HUES6 (cell line): ENCODE results near the gene KRTAP10-11.
"Not testable (repeated sequence)": the region's sequence is repeated elsewhere in the genome, so short reads cannot be mapped to it uniquely, and the experiment has no call there.

Source experiments
- H3K27ac ChIP-seq: 2 replicates; pipeline ENCODE4 v1.7.0; 2013; ENCODE audit warnings: low read depth, mild to moderate bottlenecking, low read length, inconsistent platforms
- H3K27me3 ChIP-seq: 2 replicates; pipeline ENCODE4 v1.6.1; 2013; ENCODE audit warnings: low read length; ENCODE audit not compliant: control insufficient read depth, insufficient read depth
- H3K36me3 ChIP-seq: 2 replicates; pipeline ENCODE4 v1.6.1; 2013; ENCODE audit warnings: low read length; ENCODE audit not compliant: control insufficient read depth, insufficient read depth
- H3K4me1 ChIP-seq: 2 replicates; pipeline ENCODE4 v1.6.1; 2013; ENCODE audit warnings: low read length; ENCODE audit not compliant: control insufficient read depth, insufficient read depth
- H3K4me3 ChIP-seq: 2 replicates; pipeline ENCODE4 v1.5.1; 2013; ENCODE audit warnings: low read depth, low read length
- H3K9ac ChIP-seq: one replicate; pipeline ENCODE4 v1.6.1; 2013; ENCODE audit warnings: mild to moderate bottlenecking, low read length
- H3K9me3 ChIP-seq: 2 replicates; pipeline ENCODE4 v1.6.1; 2013; ENCODE audit warnings: low read depth, low read length; ENCODE audit not compliant: control insufficient read depth, insufficient read depth

Gene KRTAP10-11

GRCh38 chr21:44646366-44647221 lies at the start of gene KRTAP10-11:
Gene KRTAP10-11, plus strand, starts transcription at chr21:44646414. Its CDS starts 45 bp downstream, at chr21:44646459.
- peaks cover 16% of the 10 kb centered on the region for H3K9me3 ChIP-seq
- not testable (repeated sequence) for H3K4me3 ChIP-seq, H3K27ac ChIP-seq, H3K9ac ChIP-seq, H3K27me3 ChIP-seq, H3K36me3 ChIP-seq, H3K4me1 ChIP-seq

- Histone ChIP-seq H3K27me3 (no peaks in the 10 kb centered on the region), H3K9me3 (no peaks in the 10 kb centered on the region), H3K36me3 (no peaks in the 10 kb centered on the region), H3K4me1 (peaks cover 35% of the 10 kb centered on the region), H3K9ac (peak overlapping the region; percentile 48), H3K27ac (peak overlapping the region; percentile 71; the same call in 1 of the 2 replicates), H3K4me3 (no peak overlapping the region)
These were observed 48.2 kb upstream of the KRTAP10-11 start for GRCh38 chr21:44598061-44598460.

GRCh38 chr21:44599264-44600029 lies 46.8 kb upstream of the KRTAP10-11 start:
- Histone ChIP-seq H3K9me3 (peaks cover under 1% of the 10 kb centered on the region; the same call in 1 of the 2 replicates), H3K9ac (no peak overlapping the region), H3K36me3 (no peaks in the 10 kb centered on the region), H3K27me3 (no peaks in the 10 kb centered on the region), H3K4me3 (no peak overlapping the region), H3K27ac (0 out of 2 replicates have a peak overlapping the region, but pooled peaks have one; percentile 27), H3K4me1 (peaks cover 21% of the 10 kb centered on the region)

- not testable (repeated sequence) for H3K9ac ChIP-seq, H3K36me3 ChIP-seq, H3K4me3 ChIP-seq, H3K27me3 ChIP-seq, H3K9me3 ChIP-seq
- Histone ChIP-seq H3K27ac (0 out of 2 replicates have a peak within 1 kb of the TSS, but pooled peaks have one; percentile 27), H3K4me1 (peaks cover 19% of the 10 kb centered on the region)
These were observed 45.9 kb upstream of the KRTAP10-11 start, which contains the start of gene KRTAP10-7 for GRCh38 chr21:44600118-44600978. Gene KRTAP10-7, plus strand, starts transcription at chr21:44600597. Its CDS starts 25 bp downstream, at chr21:44600622.

- not testable (repeated sequence) for H3K9me3 ChIP-seq, H3K36me3 ChIP-seq, H3K27ac ChIP-seq, H3K27me3 ChIP-seq, H3K4me3 ChIP-seq, H3K9ac ChIP-seq
- H3K4me1 ChIP-seq: peaks cover 19% of the 10 kb centered on the region
These were observed 45.1 kb upstream of the KRTAP10-11 start for GRCh38 chr21:44601091-44601490.

- H3K27me3 ChIP-seq: no peaks in the 10 kb centered on the region
- H3K27ac ChIP-seq: no peak overlapping the region
These were observed 44.4 kb upstream of the KRTAP10-11 start for GRCh38 chr21:44601596-44602462.

GRCh38 chr21:44602463-44602850 lies 43.8 kb upstream of the KRTAP10-11 start:
- Histone ChIP-seq H3K27ac (no peak overlapping the region), H3K9me3 (peaks cover 6% of the 10 kb centered on the region), H3K36me3 (no peaks in the 10 kb centered on the region), H3K4me1 (peaks cover 19% of the 10 kb centered on the region), H3K4me3 (no peak overlapping the region), H3K9ac (no peak overlapping the region), H3K27me3 (no peaks in the 10 kb centered on the region)

More at GRCh38 chr21:44601596-44602462, 44.4 kb upstream of the KRTAP10-11 start:
- no peak overlapping the region for H3K9ac ChIP-seq
- peaks cover 19% of the 10 kb centered on the region for H3K4me1 ChIP-seq
- no peak overlapping the region for H3K4me3 ChIP-seq
- H3K36me3 ChIP-seq: no peaks in the 10 kb centered on the region
- H3K9me3 ChIP-seq: peaks cover 6% of the 10 kb centered on the region

GRCh38 chr21:44603109-44603875 lies 42.9 kb upstream of the KRTAP10-11 start:
- H3K4me1 ChIP-seq: peaks cover 11% of the 10 kb centered on the region
- H3K9ac ChIP-seq: no peak overlapping the region
- H3K27ac ChIP-seq: no peak overlapping the region
- no peak overlapping the region for H3K4me3 ChIP-seq
- H3K27me3 ChIP-seq: no peaks in the 10 kb centered on the region
- H3K36me3 ChIP-seq: no peaks in the 10 kb centered on the region
- H3K9me3 ChIP-seq: peaks cover 6% of the 10 kb centered on the region

- peaks cover 8% of the 10 kb centered on the region for H3K9me3 ChIP-seq
- H3K9ac ChIP-seq: no peak overlapping the region
- no peaks in the 10 kb centered on the region for H3K27me3 ChIP-seq
- peaks cover 8% of the 10 kb centered on the region for H3K4me1 ChIP-seq
- H3K36me3 ChIP-seq: no peaks in the 10 kb centered on the region
- no peak overlapping the region for H3K27ac ChIP-seq
- no peak overlapping the region for H3K4me3 ChIP-seq
These were observed 42.3 kb upstream of the KRTAP10-11 start for GRCh38 chr21:44603911-44604310.
